H9 (cell line): Measurements from ENCODE around the gene CD59. TPM values are rescaled to one million over a fixed set of nuclear protein-coding genes. Genes with fewer than 3 reads are reported as not detected.

ENCODE experiments used
- DNase-seq: peaks from one replicate; pipeline ENCODE4 v3.0.0-alpha.2; 2017
- H2AFZ ChIP-seq: one replicate; pipeline ENCODE4 v1.6.1; 2013; ENCODE audit warnings: mild to moderate bottlenecking, low read length, control low read depth, moderate library complexity
- H2AK5ac ChIP-seq: 2 replicates; pipeline ENCODE4 v1.6.1; 2013; ENCODE audit warnings: low read length, control low read depth, mixed read lengths; ENCODE audit not compliant: insufficient read length
- H2BK120ac ChIP-seq: one replicate; pipeline ENCODE4 v1.6.1; 2013; ENCODE audit warnings: low read depth, mild to moderate bottlenecking, low read length, control low read depth, inconsistent platforms; ENCODE audit not compliant: poor library complexity, severe bottlenecking
- H2BK12ac ChIP-seq: 2 replicates; pipeline ENCODE4 v1.6.1; 2013; ENCODE audit warnings: low read length, control low read depth, mixed read lengths, low read depth; ENCODE audit not compliant: insufficient read length
- H2BK15ac ChIP-seq: 2 replicates; pipeline ENCODE4 v1.6.1; 2013; ENCODE audit warnings: low read depth, low read length, control low read depth
- H2BK20ac ChIP-seq: one replicate; pipeline ENCODE4 v1.6.1; 2013; ENCODE audit warnings: low read depth, mild to moderate bottlenecking, low read length, control low read depth, inconsistent platforms; ENCODE audit not compliant: poor library complexity, severe bottlenecking
- H2BK5ac ChIP-seq: 2 replicates; pipeline ENCODE4 v1.6.1; 2013; ENCODE audit warnings: low read length, control low read depth, mixed read lengths; ENCODE audit not compliant: insufficient read length
- H3K14ac ChIP-seq: 2 replicates; pipeline ENCODE4 v1.6.1; 2013; ENCODE audit warnings: low read length, control low read depth; ENCODE audit not compliant: insufficient read depth
- H3K18ac ChIP-seq: 2 replicates; pipeline ENCODE4 v1.6.1; 2013; ENCODE audit warnings: low read depth, mild to moderate bottlenecking, mixed read lengths, low read length, control low read depth; ENCODE audit not compliant: insufficient read length
- H3K23ac ChIP-seq: 2 replicates; pipeline ENCODE4 v1.6.1; 2013; ENCODE audit warnings: low read length, control low read depth, mixed read lengths, low read depth; ENCODE audit not compliant: insufficient read length
- H3K23me2 ChIP-seq: 2 replicates; pipeline ENCODE4 v1.6.1; 2013; ENCODE audit warnings: low read depth, mild to moderate bottlenecking, mixed read lengths, low read length, control low read depth; ENCODE audit not compliant: insufficient read length, poor library complexity, severe bottlenecking
- H3K27ac ChIP-seq: 2 replicates; pipeline ENCODE4 v1.5.1; 2013; ENCODE audit warnings: low read length, control low read depth, mixed read lengths, low read depth; ENCODE audit not compliant: insufficient read length
- H3K27me3 ChIP-seq: 2 replicates; pipeline ENCODE4 v1.6.1; 2013; ENCODE audit warnings: low read length, control low read depth, inconsistent platforms; ENCODE audit not compliant: insufficient read depth
- H3K4ac ChIP-seq: 2 replicates; pipeline ENCODE4 v1.6.1; 2013; ENCODE audit warnings: low read depth, mild to moderate bottlenecking, control low read depth, inconsistent platforms, low read length, moderate library complexity
- H3K4me1 ChIP-seq: 2 replicates; pipeline ENCODE4 v1.6.1; 2013; ENCODE audit warnings: low read length, control low read depth, inconsistent platforms; ENCODE audit not compliant: insufficient read depth
- H3K4me2 ChIP-seq: 2 replicates; pipeline ENCODE4 v1.6.1; 2013; ENCODE audit warnings: low read length, control low read depth, mixed read lengths; ENCODE audit not compliant: insufficient read length, insufficient read depth
- H3K56ac ChIP-seq: 2 replicates; pipeline ENCODE4 v1.6.1; 2013; ENCODE audit warnings: low read depth, mild to moderate bottlenecking, mixed read lengths, low read length, control low read depth; ENCODE audit not compliant: insufficient read length
- H3K79me1 ChIP-seq: 2 replicates; pipeline ENCODE4 v1.6.1; 2013; ENCODE audit warnings: low read depth, mild to moderate bottlenecking, moderate library complexity, low read length, control low read depth, inconsistent platforms; ENCODE audit not compliant: insufficient read depth, poor library complexity, severe bottlenecking
- H3K79me2 ChIP-seq: 2 replicates; pipeline ENCODE4 v1.6.1; 2013; ENCODE audit warnings: low read length, control low read depth, inconsistent platforms; ENCODE audit not compliant: insufficient read depth
- H3K9ac ChIP-seq: 2 replicates; pipeline ENCODE4 v1.6.1; 2013; ENCODE audit warnings: low read length, control low read depth, mixed read lengths; ENCODE audit not compliant: insufficient read length; ENCODE audit errors: extremely low read depth
- H3K9me3 ChIP-seq: one replicate; pipeline ENCODE4 v1.6.1; 2013; ENCODE audit warnings: low read depth, low read length, inconsistent platforms; ENCODE audit not compliant: control insufficient read depth
- H3T11ph ChIP-seq: one replicate; pipeline ENCODE4 v1.6.1; 2013; ENCODE audit warnings: mild to moderate bottlenecking, low read length, control low read depth, inconsistent platforms
- H4K20me1 ChIP-seq: one replicate; pipeline ENCODE4 v1.6.1; 2013; ENCODE audit not compliant: control insufficient read depth, insufficient read length, insufficient read depth
- H4K5ac ChIP-seq: 2 replicates; pipeline ENCODE4 v1.6.1; 2013; ENCODE audit warnings: low read depth, mild to moderate bottlenecking, mixed read lengths, low read length, control low read depth; ENCODE audit not compliant: insufficient read length
- H4K8ac ChIP-seq: replicated peaks from 2 replicates; pipeline ENCODE4 v1.6.1; 2013; ENCODE audit warnings: low read length, control low read depth, mixed read lengths, low read depth; ENCODE audit not compliant: insufficient read length
- H4K91ac ChIP-seq: 2 replicates; pipeline ENCODE4 v1.6.1; 2013; ENCODE audit warnings: low read depth, mild to moderate bottlenecking, moderate library complexity, mixed read lengths, low read length, control low read depth; ENCODE audit not compliant: insufficient read length
- H3K27ac Mint-ChIP-seq, 3 experiments: 2 replicates in 2 of 3; 3 replicates in 1 of 3; pipeline ENCODE4 v1.8.0; 2020 to 2021; ENCODE audit warnings: mixed read lengths in 3 of 3, mild to moderate bottlenecking in 1 of 3, moderate library complexity in 1 of 3
- H3K27me3 Mint-ChIP-seq: 2 replicates; pipeline ENCODE4 v1.8.0; 2021; ENCODE audit warnings: low read depth, mild to moderate bottlenecking, moderate library complexity, mixed read lengths
- H3K36me3 Mint-ChIP-seq, 3 experiments: 2 replicates in 2 of 3; 3 replicates in 1 of 3; pipeline ENCODE4 v1.8.0; 2020 to 2021; ENCODE audit warnings: low read depth in 3 of 3, mixed read lengths in 3 of 3; ENCODE audit not compliant: insufficient read depth in 1 of 3
- H3K4me1 Mint-ChIP-seq, 2 experiments: 2 replicates each; pipeline ENCODE4 v1.8.0; 2020; ENCODE audit warnings: mixed read lengths in 2 of 2
- H3K4me3 Mint-ChIP-seq, 2 experiments: 2 replicates in 1 of 2; 3 replicates in 1 of 2; pipeline ENCODE4 v1.8.0; 2020 to 2021; ENCODE audit warnings: mild to moderate bottlenecking in 2 of 2, mixed read lengths in 2 of 2, moderate library complexity in 1 of 2
- H3K9me3 Mint-ChIP-seq, 2 experiments: 2 replicates in 1 of 2; 3 replicates in 1 of 2; pipeline ENCODE4 v1.8.0; 2020; ENCODE audit warnings: mild to moderate bottlenecking in 2 of 2, mixed read lengths in 2 of 2, moderate library complexity in 1 of 2
- CTCF ChIP-seq: fragments of 200-600 bp; sonication (generic); conservative IDR thresholded peaks from 3 replicates; pipeline ENCODE4 v1.8.0; 2021; ENCODE audit warnings: antibody characterized with exemption, mild to moderate bottlenecking
- WGBS: extraction: QIAGEN DNeasy Blood & Tissue Kit; methylation state at CpG from one replicate; pipeline ENCODE4 v1.1.7; 2013; ENCODE audit warnings: missing lambda C conversion rate, low lambda C conversion rate, mixed read lengths; ENCODE audit not compliant: insufficient read length; ENCODE audit errors: extremely low coverage; 5-methylcytosine and 5-hydroxymethylcytosine counted together
- total RNA-seq: library from RNA; stranded (reverse); gene quantifications from 2 replicates; pipeline ENCODE4 v1.2.1, GENCODE V29; 2021

The CD59 gene
- total RNA-seq, 1 experiment from 2014 or later: 91.5 TPM

- no peak overlapping the region for H3K4ac ChIP-seq
- no peak overlapping the region for H4K91ac ChIP-seq
- H3K4me3 Mint-ChIP-seq: peak overlapping the region; percentile 94 to 95
- no peak overlapping the region for H2AK5ac ChIP-seq
- H3K9ac ChIP-seq: peak overlapping the region; percentile 70
- no peak overlapping the region for H4K5ac ChIP-seq
- H2BK5ac ChIP-seq: no peak overlapping the region
- H3K9me3 ChIP-seq: no peaks in the 10 kb centered on the region
- H3K18ac ChIP-seq: no peak overlapping the region
- no peak overlapping the region for H2BK15ac ChIP-seq
- no peak overlapping the region for H4K8ac ChIP-seq
- H3K9me3 Mint-ChIP-seq: no peaks in the 10 kb centered on the region; a peak in 1 of 5 replicates
- H3K23ac ChIP-seq: no peak overlapping the region
- WGBS: no CpG with 5 or more reads among the region's 22 CpGs
- H3K27ac Mint-ChIP-seq: no peak overlapping the region; a peak in 1 of 7 replicates
- peaks cover 12% of the 10 kb centered on the region for H3K23me2 ChIP-seq
- no peak overlapping the region for H3K56ac ChIP-seq
- peaks cover 6% of the 10 kb centered on the region for H3K4me1 ChIP-seq
- no peak overlapping the region for H2AFZ ChIP-seq
- no peak overlapping the region for H3K27ac ChIP-seq
- no peak overlapping the region for H3T11ph ChIP-seq
- no peak overlapping the region for H2BK120ac ChIP-seq
- H3K4me1 Mint-ChIP-seq: peaks cover 28 to 31% of the 10 kb centered on the region in 2 experiments
- H4K20me1 ChIP-seq: no peaks in the 10 kb centered on the region
- no peak overlapping the region for H2BK20ac ChIP-seq
- H3K79me1 ChIP-seq: peaks cover 2% of the 10 kb centered on the region
- DNase-seq: no peak
- no peaks in the 10 kb centered on the region; a peak in 3 of 7 replicates for H3K36me3 Mint-ChIP-seq
- peaks cover 39% of the 10 kb centered on the region for H3K27me3 Mint-ChIP-seq
- H3K27me3 ChIP-seq: peaks cover 5% of the 10 kb centered on the region; the same call in 1 of the 2 replicates
- no peak overlapping the region for H3K14ac ChIP-seq
- TF ChIP-seq CTCF: no peak
- H2BK12ac ChIP-seq: no peak overlapping the region
- H3K79me2 ChIP-seq: no peaks in the 10 kb centered on the region; the same call in 1 of the 2 replicates
- peak overlapping the region; percentile 95 for H3K4me2 ChIP-seq
These were observed 37.3 kb upstream of the CD59 start for GRCh38 chr11:33773404-33773986.
